Motor neuron (in vitro differentiated cells): ENCODE measurements around the gene BEND3. TPM values are rescaled to one million over a fixed set of nuclear protein-coding genes. Genes with fewer than 3 reads are reported as not detected.
"Not testable (repeated sequence)": the region's sequence is repeated elsewhere in the genome, so short reads cannot be mapped to it uniquely, and the experiment has no call there.

ENCODE experiments used
- ATAC-seq, 8 experiments: fragments of 200-7000 bp; cut with Tn5 transposase; replicated peaks in 6 of 8; 2 replicates each; pipeline ENCODE4 v1.8.0; 2021; ENCODE audit warnings: mild to moderate bottlenecking in 8 of 8, moderate library complexity in 8 of 8
- H3K27ac ChIP-seq, 2 donors: fragments of 250-450 bp; sonication (Bioruptor Pico); 2 replicates each; pipeline ENCODE4 v1.9.0; 2021; ENCODE audit warnings: antibody characterized with exemption in 2 of 2, mild to moderate bottlenecking in 2 of 2, moderate library complexity in 1 of 2
- H3K4me1 ChIP-seq, 2 donors: fragments of 250-450 bp; sonication (Bioruptor Pico); replicated peaks in 1 of 2; 2 replicates each; pipeline ENCODE4 v1.6.1; 2021; ENCODE audit warnings: antibody characterized with exemption in 2 of 2, mild to moderate bottlenecking in 2 of 2, moderate library complexity in 1 of 2
- H3K4me3 ChIP-seq, 5 donors: fragments of 250-450 bp; sonication (Bioruptor Pico); 2 replicates each; pipeline ENCODE4 v1.9.0; 2021; ENCODE audit warnings: antibody characterized with exemption in 5 of 5, mild to moderate bottlenecking in 5 of 5, moderate library complexity in 4 of 5
- WGBS, 10 experiments: fragments of 450-650 bp; shearing (Covaris generic); methylation state at CpG; one replicate each; pipeline ENCODE4 v1.0.0; 2022; 5-methylcytosine and 5-hydroxymethylcytosine counted together
- in situ Hi-C, 9 experiments: fragments of 400-800 bp; cut with MboI; loops; one replicate each; pipeline ENCODE4 v1.15.0; 2021; ENCODE audit warnings: low sequenced_read_pairs in 9 of 9, low pct_unique_long_range_greater_than_20kb in 2 of 9; ENCODE audit not compliant: unreplicated experiment in 9 of 9
- total RNA-seq, 8 experiments: library from RNA; unstranded; fragments of 300-600 nt; gene quantifications; 2 replicates each; pipeline versions ENCODE4 v1.2.3 to v1.2.4, GENCODE V29; 2022

Gene BEND3
- total RNA-seq: 10 to 100 TPM in 1 of 8 experiments, 1 to 10 TPM in 7; 2.1 to 12.4 (median 5.0) TPM

- in situ Hi-C loops: no loop called here
- WGBS, 10 experiments: 7% methylated on average over 3 of the region's 109 CpGs; no CpG with 5 or more reads in 9 of the 10 experiments
- Histone ChIP-seq H3K27ac (peak within 1 kb of the TSS; percentile 95 to 98), H3K4me3 (peak within 1 kb of the TSS; percentile 76 to 97 (median 88)), H3K4me1 (peaks cover 9 to 11% of the 10 kb centered on the region in 2 donors)
- ATAC-seq: peak; percentile 6 to 54 (median 42)
Measured at GRCh38 chr6:107114926-107115694, at the start of gene BEND3. Gene BEND3, minus strand, starts transcription at chr6:107115515. Its CDS starts 16,230 bp downstream, at chr6:107099285.

- in situ Hi-C loops, ATAC-seq, H3K27ac ChIP-seq, H3K4me1 ChIP-seq, H3K4me3 ChIP-seq: not testable (repeated sequence)
- WGBS, 10 experiments: no CpG with 5 or more reads among the region's 5 CpGs
Measured at GRCh38 chr6:107164299-107164698, 49.0 kb upstream of the BEND3 start.

DNA sequence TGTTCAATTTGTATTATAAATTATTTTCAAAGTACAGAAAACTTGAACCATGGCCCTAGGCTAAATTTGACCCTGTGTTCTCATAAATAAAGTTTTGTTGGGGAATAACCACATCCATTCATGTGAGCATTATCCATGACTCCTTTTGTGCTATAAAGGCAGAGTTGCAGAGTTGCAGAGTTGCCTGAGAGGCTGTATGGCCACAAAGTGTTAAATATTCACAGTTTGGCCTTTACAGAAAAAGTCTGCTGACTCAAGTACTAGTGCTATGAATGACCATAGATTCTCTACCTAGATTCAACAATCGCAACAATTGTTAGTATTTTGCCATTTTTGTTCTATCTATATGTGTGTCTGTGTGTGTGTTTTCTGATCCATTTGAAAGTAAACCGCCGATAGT is 46.2 kb upstream of the BEND3 start:
- in situ Hi-C loops: no loop called here
- Histone ChIP-seq H3K4me1 (no peaks in the 10 kb centered on the region), H3K4me3 (no peak overlapping the region), H3K27ac (no peak overlapping the region)
- 67 to 100% (median 95%) methylated on average over 1 to 3 of the region's 3 CpGs; no CpG with 5 or more reads in 4 of the 10 experiments for WGBS, 10 experiments
- no peak for ATAC-seq

DNA sequence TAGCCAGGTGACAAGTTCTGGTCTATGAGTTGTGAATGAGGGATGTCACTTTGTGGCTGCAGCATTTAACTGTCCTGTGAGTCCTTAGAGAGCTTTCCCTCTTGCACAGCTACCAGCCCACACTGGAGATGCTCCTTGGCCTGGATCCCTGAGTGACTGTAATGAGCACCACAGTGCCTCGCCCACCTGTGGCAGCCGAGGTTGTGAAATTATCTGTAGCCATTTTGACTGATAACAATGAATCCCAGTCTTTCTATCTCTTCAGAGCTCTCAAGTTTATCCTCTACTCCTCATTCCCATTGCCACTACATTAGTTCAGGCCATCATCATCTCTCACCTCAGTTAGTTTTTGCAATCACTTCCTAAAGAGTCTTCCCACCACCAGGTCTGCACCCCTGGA is 41.3 kb upstream of the BEND3 start:
- in situ Hi-C loops: no loop called here
- Histone ChIP-seq H3K4me1 (peaks cover 13 to 16% of the 10 kb centered on the region in 2 donors), H3K4me3 (no peak overlapping the region), H3K27ac (no peak overlapping the region)
- 83 to 100% (median 94%) methylated on average over 1 to 2 of the region's 2 CpGs; no CpG with 5 or more reads in 5 of the 10 experiments for WGBS, 10 experiments
- ATAC-seq: no peak

DNA sequence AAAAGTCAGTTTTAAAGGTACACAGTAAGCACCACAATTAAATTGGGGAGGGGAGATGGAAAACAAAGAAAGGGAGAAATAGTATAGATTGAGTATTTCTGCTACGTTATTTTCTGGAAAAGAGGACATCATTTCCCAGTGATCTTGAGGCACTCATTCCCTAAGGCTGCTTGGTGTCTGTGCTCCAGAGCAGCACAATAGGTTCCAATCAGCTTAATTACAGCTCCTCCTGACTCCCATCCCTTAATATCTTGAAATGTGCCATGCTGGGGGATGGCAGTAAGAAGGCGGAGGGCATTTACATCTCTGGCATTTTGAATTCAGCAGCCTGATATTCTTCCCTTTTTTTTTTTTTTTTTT is 39.5 kb upstream of the BEND3 start:
- H3K4me3 ChIP-seq: no peak overlapping the region
- 0 to 100% (median 63%) methylated on average over 1 to 2 of the region's 2 CpGs; no CpG with 5 or more reads in 1 of the 10 experiments for WGBS, 10 experiments
- H3K27ac ChIP-seq: peak overlapping the region; percentile 48 to 70
- peaks cover 13 to 16% of the 10 kb centered on the region in 2 donors for H3K4me1 ChIP-seq
- in situ Hi-C loops: no loop called here
- ATAC-seq: peak in 5 of 8 experiments; percentile 51 to 64 (median 56)

DNA sequence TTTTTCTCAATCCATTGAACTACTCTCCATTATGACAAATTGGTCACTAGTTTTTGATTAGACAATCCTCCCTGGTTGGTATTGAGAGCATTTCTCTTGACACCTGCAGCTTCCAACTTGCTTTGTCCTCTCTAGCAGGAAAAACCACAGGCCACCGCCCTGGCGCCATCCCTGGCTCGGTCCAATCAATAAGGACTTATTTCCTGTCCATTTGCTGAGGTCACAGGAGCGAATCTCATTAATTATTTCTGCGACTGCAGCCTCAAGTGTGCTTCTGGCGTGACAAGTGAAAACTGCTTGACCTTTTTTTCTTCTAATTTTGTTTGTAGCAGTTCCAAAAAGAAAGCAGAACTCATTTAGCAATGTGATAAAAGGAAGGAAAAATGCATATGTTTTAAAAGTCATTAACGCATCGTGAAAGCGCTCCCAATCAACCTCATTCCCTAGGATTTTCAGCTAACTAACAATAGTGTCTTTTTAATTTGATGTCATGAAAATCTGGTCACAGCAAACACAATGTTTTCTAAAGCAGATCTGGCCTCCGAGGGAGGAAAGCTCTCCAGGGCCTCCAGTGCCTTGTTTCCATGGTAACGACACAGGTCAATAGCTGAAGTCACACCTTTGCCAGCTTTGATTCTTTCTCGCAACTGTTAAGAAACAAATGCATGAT is 39.0 kb upstream of the BEND3 start:
- Histone ChIP-seq H3K27ac (peak overlapping the region; percentile 33 to 70), H3K4me1 (peaks cover 13 to 16% of the 10 kb centered on the region in 2 donors), H3K4me3 (peak overlapping the region in 2 of 5 donors; percentile 0 to 6)
- in situ Hi-C loops: no loop called here
- ATAC-seq: peak in 5 of 8 experiments; percentile 87 to 92 (median 89)
- 0 to 95% (median 15%) methylated on average over 1 to 12 of the region's 12 CpGs for WGBS, 10 experiments

GRCh38 chr6:107152638-107153430 is 37.5 kb upstream of the BEND3 start:
- in situ Hi-C loops: no loop called here
- peaks cover 13 to 16% of the 10 kb centered on the region in 2 donors for H3K4me1 ChIP-seq
- no peak overlapping the region for H3K27ac ChIP-seq
- ATAC-seq: no peak
- H3K4me3 ChIP-seq: no peak overlapping the region
- WGBS, 10 experiments: 57 to 100% (median 83%) methylated on average over 1 to 8 of the region's 8 CpGs; no CpG with 5 or more reads in 1 of the 10 experiments

- 79 to 100% (median 94%) methylated on average over 2 to 4 of the region's 4 CpGs; no CpG with 5 or more reads in 1 of the 10 experiments for WGBS, 10 experiments
- Histone ChIP-seq H3K4me3 (no peak overlapping the region), H3K4me1 (peaks cover 0 to 4% of the 10 kb centered on the region in 2 donors), H3K27ac (no peak overlapping the region)
- no peak for ATAC-seq
- in situ Hi-C loops: no loop called here
Measured at GRCh38 chr6:107144666-107145065, 29.4 kb upstream of the BEND3 start.

- H3K27ac ChIP-seq: no peak overlapping the region
- H3K4me3 ChIP-seq: no peak overlapping the region
- H3K4me1 ChIP-seq: peaks cover 0 to 4% of the 10 kb centered on the region in 2 donors
- in situ Hi-C loops: no loop called here
- ATAC-seq: no peak
Measured at GRCh38 chr6:107144014-107144413, 28.7 kb upstream of the BEND3 start.

- in situ Hi-C loops: no loop called here
- H3K4me3 ChIP-seq: no peak overlapping the region
- no peak overlapping the region for H3K27ac ChIP-seq
- ATAC-seq: no peak
- H3K4me1 ChIP-seq: peaks cover 0 to 4% of the 10 kb centered on the region in 2 donors
- WGBS, 10 experiments: 61 to 100% (median 74%) methylated on average over 1 to 3 of the region's 3 CpGs
Measured at GRCh38 chr6:107140581-107140980, 25.3 kb upstream of the BEND3 start.

DNA sequence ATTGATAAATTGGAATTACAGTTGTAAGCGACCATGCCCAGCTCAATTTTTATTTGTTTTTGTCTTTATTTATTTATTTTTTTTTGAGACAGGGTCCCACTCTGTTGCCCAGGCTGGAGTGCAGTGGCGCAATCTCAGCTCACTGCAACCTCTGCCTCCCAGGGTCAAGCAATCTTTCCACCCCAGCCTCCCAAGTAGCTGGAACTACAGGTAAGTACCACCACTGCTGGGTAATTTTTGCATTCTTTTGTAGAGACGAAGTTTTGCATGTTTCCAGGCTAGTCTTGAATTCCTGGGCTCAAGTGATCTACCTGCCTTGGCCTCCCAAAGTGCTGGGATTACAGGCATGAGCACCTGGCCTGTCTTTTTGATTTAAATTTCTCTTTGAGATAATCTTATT is 21.0 kb upstream of the BEND3 start:
- H3K27ac ChIP-seq, H3K4me3 ChIP-seq, ATAC-seq, in situ Hi-C loops, H3K4me1 ChIP-seq: not testable (repeated sequence)
- 61 to 100% (median 92%) methylated on average over 1 to 3 of the region's 3 CpGs; no CpG with 5 or more reads in 1 of the 10 experiments for WGBS, 10 experiments

GRCh38 chr6:107135048-107135680 is 19.8 kb upstream of the BEND3 start:
- H3K4me1 ChIP-seq, H3K4me3 ChIP-seq, in situ Hi-C loops, ATAC-seq, H3K27ac ChIP-seq: not testable (repeated sequence)
- WGBS, 10 experiments: 91 to 100% (median 99%) methylated on average over 1 to 13 of the region's 14 CpGs; no CpG with 5 or more reads in 5 of the 10 experiments
